Kidney epithelial cell (primary cell): ENCODE data around the gene ADAM19. TPM values are rescaled to one million over a fixed set of nuclear protein-coding genes. Genes with fewer than 3 reads are reported as not detected.
"Not testable (repeated sequence)": the region's sequence is repeated elsewhere in the genome, so short reads cannot be mapped to it uniquely, and the experiment has no call there.

Experiments
- DNase-seq: peaks from one replicate; pipeline ENCODE4 v3.0.0-alpha.2; 2010; ENCODE audit warnings: low read depth
- H3K27me3 ChIP-seq: 2 replicates; pipeline ENCODE4 v1.6.0; 2011; ENCODE audit warnings: low read length; ENCODE audit not compliant: control insufficient read depth, insufficient read depth
- H3K36me3 ChIP-seq: 2 replicates; pipeline ENCODE4 v1.5.1; 2011; ENCODE audit warnings: low read length; ENCODE audit not compliant: control insufficient read depth, insufficient read depth
- H3K4me3 ChIP-seq: 2 replicates; pipeline ENCODE4 v1.5.1; 2011; ENCODE audit warnings: low read depth, mild to moderate bottlenecking, control low read depth, low read length
- total RNA-seq: library from RNA; depleted of rRNA; stranded (reverse); fragments of >200 nt; gene quantifications from 2 replicates; pipeline ENCODE4 v1.2.3, GENCODE V29; 2015
- TF ChIP-seq, protein P1 (sequence below): IDR thresholded peaks from 2 replicates; pipeline ENCODE4 v1.5.1; 2011; ENCODE audit warnings: mild to moderate bottlenecking, moderate library complexity, low read length, control low read depth, inconsistent platforms; ENCODE audit not compliant: insufficient read depth, poor library complexity, severe bottlenecking

Gene ADAM19
- total RNA-seq, 1 donor from 2014 or later = 61.0 TPM

DNA sequence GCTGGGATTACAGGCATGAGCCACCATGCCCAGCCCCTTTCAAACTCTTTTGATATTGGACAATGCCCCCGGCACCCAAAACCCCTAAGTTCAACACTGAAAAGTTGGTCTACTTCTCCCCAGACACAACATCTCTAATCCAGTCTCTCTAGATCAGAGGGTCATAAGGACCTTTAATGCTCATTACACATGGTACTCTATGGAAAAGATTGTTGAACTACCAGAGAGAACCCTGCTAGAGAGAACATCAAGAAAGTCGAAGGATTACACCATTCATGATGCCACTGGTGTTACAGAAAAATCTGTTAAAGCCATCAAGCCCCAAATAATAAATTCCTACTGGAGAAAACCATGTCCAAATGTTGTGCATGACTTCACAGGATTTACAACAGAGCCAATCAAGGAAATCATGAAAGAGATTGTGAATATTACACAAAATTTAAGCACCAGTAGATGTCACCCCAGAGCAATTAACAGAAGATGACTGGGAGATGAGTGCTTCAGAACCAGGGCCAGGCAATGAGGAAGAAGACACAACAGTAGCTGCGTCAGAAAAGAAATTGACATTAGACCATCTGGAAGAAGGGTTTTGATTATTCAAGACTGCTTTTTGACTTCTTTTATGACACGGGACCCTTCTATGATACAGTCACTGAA is 143.9 kb downstream of the ADAM19 start:
- no peak overlapping the region for H3K4me3 ChIP-seq
- no peak for DNase-seq
- H3K36me3 ChIP-seq = no peaks in the 10 kb centered on the region
- no peaks in the 10 kb centered on the region for H3K27me3 ChIP-seq
- TF ChIP-seq, protein P1, sequence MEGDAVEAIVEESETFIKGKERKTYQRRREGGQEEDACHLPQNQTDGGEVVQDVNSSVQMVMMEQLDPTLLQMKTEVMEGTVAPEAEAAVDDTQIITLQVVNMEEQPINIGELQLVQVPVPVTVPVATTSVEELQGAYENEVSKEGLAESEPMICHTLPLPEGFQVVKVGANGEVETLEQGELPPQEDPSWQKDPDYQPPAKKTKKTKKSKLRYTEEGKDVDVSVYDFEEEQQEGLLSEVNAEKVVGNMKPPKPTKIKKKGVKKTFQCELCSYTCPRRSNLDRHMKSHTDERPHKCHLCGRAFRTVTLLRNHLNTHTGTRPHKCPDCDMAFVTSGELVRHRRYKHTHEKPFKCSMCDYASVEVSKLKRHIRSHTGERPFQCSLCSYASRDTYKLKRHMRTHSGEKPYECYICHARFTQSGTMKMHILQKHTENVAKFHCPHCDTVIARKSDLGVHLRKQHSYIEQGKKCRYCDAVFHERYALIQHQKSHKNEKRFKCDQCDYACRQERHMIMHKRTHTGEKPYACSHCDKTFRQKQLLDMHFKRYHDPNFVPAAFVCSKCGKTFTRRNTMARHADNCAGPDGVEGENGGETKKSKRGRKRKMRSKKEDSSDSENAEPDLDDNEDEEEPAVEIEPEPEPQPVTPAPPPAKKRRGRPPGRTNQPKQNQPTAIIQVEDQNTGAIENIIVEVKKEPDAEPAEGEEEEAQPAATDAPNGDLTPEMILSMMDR = peak; percentile 45

DNA sequence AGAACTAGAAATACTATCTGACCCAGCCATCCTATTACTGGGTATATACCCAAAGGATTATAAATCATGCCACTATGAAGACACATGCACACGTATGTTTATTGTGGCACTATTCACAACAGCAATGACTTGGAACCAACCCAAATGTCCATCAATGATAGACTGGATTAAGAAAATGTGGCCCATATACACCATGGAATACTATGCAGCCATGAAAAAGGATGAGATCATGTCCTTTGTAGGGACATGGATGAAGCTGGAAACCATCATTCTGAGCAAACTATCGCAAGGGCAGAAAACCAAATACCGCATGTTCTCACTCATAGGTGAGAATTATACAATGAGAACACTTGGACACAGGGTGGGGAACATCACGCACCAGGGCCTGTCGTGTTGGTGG is 145.7 kb downstream of the ADAM19 start:
- H3K27me3 ChIP-seq, H3K4me3 ChIP-seq, H3K36me3 ChIP-seq, DNase-seq: not testable (repeated sequence)

Other genes with a start within 250 kb of the ADAM19 start
- gene NIPAL4, start 115.6 kb downstream of the ADAM19 start, total RNA-seq = 22.7 and 30.5 TPM in 2 replicates
- 0.08 TPM in 1 of 2 replicates, not detected in the other for gene SOX30, start 76.7 kb upstream of the ADAM19 start, total RNA-seq
- gene C5orf52, start 95.8 kb upstream of the ADAM19 start, total RNA-seq = not detected in 2 replicates
- gene THG1L, start 155.6 kb upstream of the ADAM19 start, total RNA-seq = 17.9 and 18.6 TPM in 2 replicates
- 3.1 and 3.9 TPM in 2 replicates for gene LSM11, start 167.9 kb upstream of the ADAM19 start, total RNA-seq